Thyroid gland (tissue), 4 donors: ENCODE data around the gene NUCB2. TPM values are rescaled to one million over a fixed set of nuclear protein-coding genes. Genes with fewer than 3 reads are reported as not detected.

Experiments
- DNase-seq, 2 donors: peaks; one replicate each; pipeline ENCODE4 v3.0.0-alpha.2; 2019
- H3K27ac ChIP-seq, 3 donors: fragments of 200-600 bp; sonication (generic); 1 replicate in 2 of 3; 2 replicates in 1 of 3; pipeline ENCODE4 v1.5.1; 2016 to 2019; ENCODE audit warnings: mild to moderate bottlenecking in 1 of 3, moderate library complexity in 1 of 3
- H3K27me3 ChIP-seq: fragments of 200-600 bp; sonication (generic); one replicate; pipeline ENCODE4 v1.5.1; 2019
- H3K36me3 ChIP-seq, 2 donors: fragments of 200-600 bp; sonication (generic); one replicate each; pipeline ENCODE4 v1.5.1; 2016 to 2019
- H3K4me1 ChIP-seq, 2 donors: fragments of 200-600 bp; sonication (generic); one replicate each; pipeline ENCODE4 v1.5.1; 2017 to 2019
- H3K4me3 ChIP-seq, 3 donors: fragments of 200-600 bp; sonication (generic); replicated peaks in 1 of 3; 1 replicate in 2 of 3; 2 replicates in 1 of 3; pipeline ENCODE4 v1.5.1; 2016; ENCODE audit warnings: mild to moderate bottlenecking in 1 of 3
- H3K9me3 ChIP-seq: fragments of 200-600 bp; sonication (generic); one replicate; pipeline ENCODE4 v1.5.1; 2017
- CTCF ChIP-seq, 6 experiments: fragments of 200-600 bp in 3 of 6; fragments of 450-650 bp in 3 of 6; sonication (generic) in 3 of 6; IDR thresholded peaks; one replicate each; pipeline ENCODE4 v1.5.1; 2016 to 2019; ENCODE audit warnings: antibody characterized with exemption in 6 of 6, mild to moderate bottlenecking in 2 of 6, inconsistent platforms in 1 of 6, moderate library complexity in 1 of 6
- POLR2A ChIP-seq, 2 donors: fragments of 450-650 bp; IDR thresholded peaks; one replicate each; pipeline ENCODE4 v1.6.1; 2017; ENCODE audit warnings: antibody characterized with exemption in 2 of 2, mild to moderate bottlenecking in 2 of 2, moderate library complexity in 1 of 2
- WGBS, 2 donors: methylation state at CpG; one replicate each; pipeline ENCODE4 v1.1.5; 2017; 5-methylcytosine and 5-hydroxymethylcytosine counted together
- intact Hi-C: fragments of 100-400 bp; cut with DNase I; formaldehyde crosslinking; loops from one replicate; pipeline ENCODE4 v1.15.1; 2023
- total RNA-seq, 4 donors: library from RNA; depleted of rRNA; stranded (reverse); fragments of >200 nt; gene quantifications; one replicate each; pipeline ENCODE4 v1.2.3, GENCODE V29; 2016

The NUCB2 gene
- total RNA-seq, 4 donors from 2014 or later = 73.2 to 152 (median 113) TPM

GRCh38 chr11:17343907-17344306, 67.4 kb downstream of the NUCB2 start:
- 89 to 94% methylated on average over 1 of the region's 1 CpG for WGBS, 2 donors
- H3K36me3 ChIP-seq = no peaks in the 10 kb centered on the region
- H3K27me3 ChIP-seq = no peaks in the 10 kb centered on the region
- no peak overlapping the region for H3K4me3 ChIP-seq
- no peaks in the 10 kb centered on the region for H3K9me3 ChIP-seq
- TF ChIP-seq POLR2A (IDR thresholded peaks at IDR 0.05) (no peak), CTCF (IDR thresholded peaks at IDR 0.05) (no peak)
- intact Hi-C loops = no loop called here
- H3K4me1 ChIP-seq = no peaks in the 10 kb centered on the region
- DNase-seq = no peak
- no peak overlapping the region for H3K27ac ChIP-seq

GRCh38 chr11:17347676-17348075, 71.1 kb downstream of the NUCB2 start:
- peaks cover 0 to 3% of the 10 kb centered on the region in 2 donors for H3K4me1 ChIP-seq
- WGBS, 2 donors = 78 to 87% methylated on average over 1 of the region's 1 CpG
- H3K36me3 ChIP-seq = no peaks in the 10 kb centered on the region
- H3K9me3 ChIP-seq = no peaks in the 10 kb centered on the region
- intact Hi-C loops = no loop called here
- TF ChIP-seq CTCF (IDR thresholded peaks at IDR 0.05) (no peak), POLR2A (IDR thresholded peaks at IDR 0.05) (no peak)
- H3K27ac ChIP-seq = no peak overlapping the region
- H3K27me3 ChIP-seq = no peaks in the 10 kb centered on the region
- H3K4me3 ChIP-seq = no peak overlapping the region
- no peak for DNase-seq

GRCh38 chr11:17350455-17351171, 74.1 kb downstream of the NUCB2 start:
- WGBS, 2 donors = 94 to 95% methylated on average over 7 of the region's 7 CpGs
- intact Hi-C loops = no loop called here

GRCh38 chr11:17351172-17351509, 74.6 kb downstream of the NUCB2 start:
- WGBS, 2 donors = 27 to 41% methylated on average over 12 of the region's 12 CpGs
- intact Hi-C loops = no loop called here
- no peaks in the 10 kb centered on the region for H3K9me3 ChIP-seq
- TF ChIP-seq POLR2A (IDR thresholded peaks at IDR 0.05) (no peak), CTCF (IDR thresholded peaks at IDR 0.05) (peak in 4 of 6 experiments; percentile 3 to 19 (median 10))
- no peak overlapping the region for H3K27ac ChIP-seq
- H3K36me3 ChIP-seq = no peaks in the 10 kb centered on the region
- peaks cover 3 to 9% of the 10 kb centered on the region in 2 donors for H3K4me1 ChIP-seq
- peak overlapping the region; percentile 7 to 52 (median 32) for H3K4me3 ChIP-seq
- no peak for DNase-seq
- no peaks in the 10 kb centered on the region for H3K27me3 ChIP-seq

More at GRCh38 chr11:17350455-17351171, 74.1 kb downstream of the NUCB2 start:
- no peaks in the 10 kb centered on the region for H3K9me3 ChIP-seq
- H3K27me3 ChIP-seq = no peaks in the 10 kb centered on the region
- TF ChIP-seq POLR2A (IDR thresholded peaks at IDR 0.05) (no peak), CTCF (IDR thresholded peaks at IDR 0.05) (no peak)
- H3K4me3 ChIP-seq = no peak overlapping the region
- peaks cover 3 to 9% of the 10 kb centered on the region in 2 donors for H3K4me1 ChIP-seq
- no peak overlapping the region for H3K27ac ChIP-seq
- DNase-seq = no peak
- H3K36me3 ChIP-seq = no peaks in the 10 kb centered on the region

- H3K27ac ChIP-seq = peak within 1 kb of the TSS in 2 of 3 donors; percentile 18 to 87
- 2 to 5% methylated on average over 32 to 54 of the region's 61 CpGs for WGBS, 2 donors
- peak in 1 of 6 experiments; percentile 10 for TF ChIP-seq CTCF (IDR thresholded peaks at IDR 0.05)
- TF ChIP-seq POLR2A (IDR thresholded peaks at IDR 0.05) = peak in 1 of 2 donors; percentile 28
- H3K4me1 ChIP-seq = peaks cover 3 to 9% of the 10 kb centered on the region in 2 donors
- peak within 1 kb of the TSS; percentile 7 to 52 (median 32) for H3K4me3 ChIP-seq
- no peaks in the 10 kb centered on the region for H3K9me3 ChIP-seq
- no peaks in the 10 kb centered on the region for H3K36me3 ChIP-seq
- peak; percentile 66 for DNase-seq
- intact Hi-C loops = no loop called here
- H3K27me3 ChIP-seq = no peaks in the 10 kb centered on the region
These were observed 75.1 kb downstream of the NUCB2 start, which contains the start of gene NCR3LG1 for GRCh38 chr11:17351510-17352176. Gene NCR3LG1, plus strand, starts transcription at chr11:17351800. Its CDS starts 170 bp downstream, at chr11:17351970.
